Naive B cell (primary cell): ENCODE results near the gene PECR. TPM values are rescaled to one million over a fixed set of nuclear protein-coding genes. Genes with fewer than 3 reads are reported as not detected.
"Not testable (repeated sequence)": the region's sequence is repeated elsewhere in the genome, so short reads cannot be mapped to it uniquely, and the experiment has no call there.

ENCODE experiments used
- ATAC-seq, 2 donors: fragments of 150-1000 bp; cut with Tn5 transposase; 2 replicates each; pipeline ENCODE4 v1.10.0; 2021; ENCODE audit warnings: low read depth in 2 of 2, mild to moderate bottlenecking in 2 of 2, moderate library complexity in 2 of 2
- DNase-seq: peaks from one replicate; pipeline ENCODE4 v3.0.0; 2022
- H3K27ac Mint-ChIP-seq, 6 donors: one replicate each; pipeline ENCODE4 v1.8.0; 2020 to 2022; ENCODE audit warnings: mild to moderate bottlenecking in 6 of 6, mixed read lengths in 6 of 6, moderate library complexity in 5 of 6, inconsistent platforms in 2 of 6
- H3K27me3 Mint-ChIP-seq, 3 donors: one replicate each; pipeline ENCODE4 v1.8.0; 2021 to 2022; ENCODE audit warnings: mixed read lengths in 3 of 3, mild to moderate bottlenecking in 1 of 3
- H3K36me3 Mint-ChIP-seq, 2 donors: one replicate each; pipeline ENCODE4 v1.8.0; 2020 to 2022; ENCODE audit warnings: mixed read lengths in 2 of 2, inconsistent platforms in 1 of 2, mild to moderate bottlenecking in 1 of 2
- H3K4me1 Mint-ChIP-seq, 3 donors: one replicate each; pipeline ENCODE4 v1.8.0; 2020 to 2022; ENCODE audit warnings: mixed read lengths in 3 of 3, inconsistent platforms in 1 of 3, mild to moderate bottlenecking in 1 of 3, moderate library complexity in 1 of 3
- H3K4me3 Mint-ChIP-seq, 8 donors: one replicate each; pipeline ENCODE4 v1.8.0; 2020 to 2022; ENCODE audit warnings: mild to moderate bottlenecking in 8 of 8, mixed read lengths in 8 of 8, moderate library complexity in 8 of 8, inconsistent platforms in 2 of 8
- H3K9me3 Mint-ChIP-seq, 7 donors: one replicate each; pipeline ENCODE4 v1.8.0; 2020 to 2022; ENCODE audit warnings: mixed read lengths in 7 of 7, mild to moderate bottlenecking in 5 of 7, inconsistent platforms in 2 of 7, moderate library complexity in 1 of 7
- polyA plus RNA-seq, 6 donors: library from polyadenylated mRNA; unstranded; fragments of 300-500 nt; fragmentation: Illumina TruSeq; gene quantifications; one replicate each; pipeline ENCODE4 v1.2.3, GENCODE V29; 2021; ENCODE audit warnings: low read depth in 6 of 6

Gene PECR
- polyA plus RNA-seq, 6 donors from 2014 or later = 20.7 to 37.3 (median 24.8) TPM

DNA sequence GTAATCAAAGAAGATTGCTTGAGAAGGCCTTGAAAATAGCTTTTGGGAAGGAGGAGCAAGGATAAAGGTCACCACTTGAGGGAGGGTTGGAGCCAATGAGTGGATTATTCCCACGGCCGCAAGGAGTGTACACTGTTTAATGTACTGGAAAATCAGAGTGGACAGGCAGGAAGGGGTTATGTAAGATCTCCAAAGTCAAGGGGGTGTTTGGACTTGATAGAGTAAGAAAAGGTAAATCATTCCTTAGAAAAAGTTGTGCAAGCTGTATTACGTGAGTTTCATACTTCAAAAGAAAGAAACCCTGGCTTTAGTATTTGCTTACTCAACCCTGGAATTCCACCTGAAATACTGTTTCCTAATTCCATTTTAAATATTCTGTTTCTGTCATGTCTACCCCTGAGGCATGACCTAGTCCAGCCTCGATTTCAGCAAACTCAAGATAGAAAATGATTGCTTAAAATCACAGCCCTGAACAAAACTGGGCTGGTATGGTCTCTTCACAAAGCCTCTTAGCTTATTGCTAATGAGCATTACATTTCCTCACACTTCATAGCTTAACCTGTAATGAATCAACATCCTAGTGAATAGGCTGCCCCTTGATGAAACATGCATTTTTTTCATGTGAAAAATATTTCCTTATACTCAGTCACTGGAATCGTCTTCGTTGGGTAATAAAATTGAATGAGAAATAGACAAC lies 69.3 kb downstream of the PECR start:
- no peaks in the 10 kb centered on the region for H3K27me3 Mint-ChIP-seq
- H3K4me1 Mint-ChIP-seq = peaks cover 31 to 37% (median 34%) of the 10 kb centered on the region in 3 donors
- no peaks in the 10 kb centered on the region for H3K36me3 Mint-ChIP-seq
- DNase-seq (no peak), ATAC-seq (no peak)
- H3K27ac Mint-ChIP-seq = peak overlapping the region in 5 of 6 donors; percentile 28 to 96 (median 80)
- no peaks in the 10 kb centered on the region for H3K9me3 Mint-ChIP-seq
- H3K4me3 Mint-ChIP-seq = peak overlapping the region; percentile 78 to 97 (median 91)

- not testable (repeated sequence) for H3K9me3 Mint-ChIP-seq, H3K36me3 Mint-ChIP-seq, H3K4me3 Mint-ChIP-seq, H3K27ac Mint-ChIP-seq, DNase-seq, H3K27me3 Mint-ChIP-seq, ATAC-seq
- peaks cover 33 to 45% (median 36%) of the 10 kb centered on the region in 3 donors for H3K4me1 Mint-ChIP-seq
Measured at GRCh38 chr2:216009215-216009614, 72.4 kb downstream of the PECR start.

DNA sequence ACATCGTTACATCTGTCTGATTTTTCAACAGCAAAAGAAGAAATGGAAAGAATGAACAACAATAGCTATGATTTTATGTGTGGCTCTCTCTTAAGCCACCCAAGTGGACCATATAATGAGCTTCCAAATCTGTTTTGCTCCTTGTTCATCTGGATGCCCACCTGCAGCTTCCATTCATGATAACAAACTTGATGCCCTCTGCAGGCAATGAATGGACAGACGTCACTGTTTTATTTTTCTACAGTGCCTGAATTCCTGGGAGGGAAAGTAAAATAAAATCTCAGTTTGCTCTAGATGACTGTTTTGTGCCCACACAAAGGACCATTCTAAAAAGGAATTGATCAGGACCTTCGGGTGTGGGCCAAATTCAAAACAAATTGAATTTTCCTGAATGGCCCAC lies 73.2 kb downstream of the PECR start:
- peaks cover 38 to 48% (median 38%) of the 10 kb centered on the region in 3 donors for H3K4me1 Mint-ChIP-seq
- H3K27me3 Mint-ChIP-seq = no peaks in the 10 kb centered on the region
- H3K27ac Mint-ChIP-seq = no peak overlapping the region
- DNase-seq (no peak), ATAC-seq (no peak)
- no peaks in the 10 kb centered on the region for H3K9me3 Mint-ChIP-seq
- no peaks in the 10 kb centered on the region for H3K36me3 Mint-ChIP-seq
- H3K4me3 Mint-ChIP-seq = no peak overlapping the region

DNA sequence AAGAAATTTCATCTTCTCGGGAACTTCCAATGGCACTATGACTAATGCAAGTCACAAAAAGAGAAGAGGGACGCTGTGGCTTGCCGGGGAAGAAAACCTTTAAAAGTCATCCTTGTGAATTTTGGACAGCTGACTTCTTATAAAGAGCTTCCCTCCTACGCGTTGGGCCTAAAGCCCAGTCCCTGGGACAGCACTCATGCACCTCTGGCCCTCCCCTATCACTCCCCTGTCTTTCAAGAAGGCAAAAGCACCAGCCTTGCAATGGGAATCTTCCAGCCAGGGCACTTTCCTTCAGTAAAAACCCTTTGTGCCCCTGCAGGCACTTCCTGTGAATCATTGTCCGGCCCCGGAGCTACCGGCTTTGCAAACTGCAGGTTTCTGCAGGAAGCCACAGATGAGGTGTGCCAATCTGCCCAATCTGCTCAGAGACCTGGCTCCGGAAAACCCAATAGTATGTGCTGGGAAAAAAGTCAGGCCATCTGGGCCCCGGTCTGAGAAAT lies 75.4 kb downstream of the PECR start:
- Mint-ChIP-seq H3K36me3 (no peaks in the 10 kb centered on the region), H3K9me3 (no peaks in the 10 kb centered on the region), H3K27ac (peak overlapping the region; percentile 13 to 76 (median 68)), H3K4me1 (peaks cover 33 to 54% (median 35%) of the 10 kb centered on the region in 3 donors), H3K4me3 (peak overlapping the region; percentile 10 to 80 (median 54)), H3K27me3 (no peaks in the 10 kb centered on the region)
- no peak for ATAC-seq
- DNase-seq = no peak

DNA sequence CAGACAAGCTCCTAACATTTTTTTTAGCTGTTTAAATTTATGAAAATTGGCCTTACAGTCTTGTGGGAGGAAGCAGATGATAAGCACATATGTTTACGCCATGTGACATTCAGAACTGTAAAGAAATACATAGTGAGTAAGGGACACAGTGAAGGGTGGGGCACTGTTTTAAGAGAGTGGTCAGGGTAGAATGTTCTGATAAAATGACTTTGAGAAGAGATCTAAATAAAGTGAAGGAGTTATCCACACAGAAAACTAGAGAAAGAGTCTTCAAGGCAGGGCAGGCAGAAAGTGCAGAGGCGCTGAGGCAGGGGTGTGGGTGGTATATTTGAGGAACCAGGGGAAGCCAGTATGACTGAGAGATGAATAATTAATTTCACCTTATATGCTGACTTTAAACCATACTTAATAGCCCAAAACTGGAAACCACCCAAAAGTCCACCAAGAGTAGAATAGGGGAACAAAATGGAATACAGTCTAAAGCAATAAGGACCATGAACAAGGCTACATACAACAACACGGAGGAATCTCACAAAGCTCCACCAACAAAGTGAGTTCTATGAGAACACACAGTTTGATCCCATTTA lies 76.8 kb downstream of the PECR start:
- no peaks in the 10 kb centered on the region for H3K36me3 Mint-ChIP-seq
- DNase-seq (peak; percentile 50), ATAC-seq (peak; percentile 91 to 93)
- H3K4me3 Mint-ChIP-seq = peak overlapping the region; percentile 16 to 74 (median 50)
- no peaks in the 10 kb centered on the region for H3K9me3 Mint-ChIP-seq
- H3K4me1 Mint-ChIP-seq = peaks cover 33 to 54% (median 35%) of the 10 kb centered on the region in 3 donors
- no peaks in the 10 kb centered on the region for H3K27me3 Mint-ChIP-seq
- peak overlapping the region; percentile 74 to 95 (median 82) for H3K27ac Mint-ChIP-seq

GRCh38 chr2:216003876-216004696 lies 77.5 kb downstream of the PECR start:
- no peak for DNase-seq
- peak overlapping the region in 2 of 8 donors; percentile 16 to 17 for H3K4me3 Mint-ChIP-seq
- no peaks in the 10 kb centered on the region for H3K9me3 Mint-ChIP-seq
- H3K4me1 Mint-ChIP-seq = peaks cover 33 to 54% (median 35%) of the 10 kb centered on the region in 3 donors
- ATAC-seq = no peak
- H3K36me3 Mint-ChIP-seq = no peaks in the 10 kb centered on the region
- H3K27me3 Mint-ChIP-seq = no peaks in the 10 kb centered on the region
- H3K27ac Mint-ChIP-seq = peak overlapping the region; percentile 58 to 95 (median 80)

DNA sequence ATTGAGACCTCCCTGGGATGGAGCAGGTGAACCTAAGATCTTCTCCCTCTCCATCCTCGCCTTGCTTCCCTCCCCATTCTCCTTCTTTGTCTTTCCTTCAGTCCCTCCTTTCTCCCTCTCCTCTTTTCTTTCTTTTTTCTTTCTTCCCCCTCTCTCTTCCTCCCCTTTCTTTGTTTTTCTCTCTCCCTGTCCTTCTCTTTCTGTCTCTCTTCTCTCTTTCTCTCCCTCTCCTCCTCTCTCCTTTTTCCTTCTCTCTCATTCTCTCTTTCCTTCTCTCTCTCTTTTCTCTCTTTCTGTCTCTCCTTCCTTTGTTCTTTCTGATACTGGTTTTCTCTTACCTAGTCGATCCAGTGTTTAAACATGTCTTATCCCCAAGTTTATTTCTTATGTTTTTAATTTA lies 78.9 kb downstream of the PECR start:
- peaks cover 33 to 54% (median 35%) of the 10 kb centered on the region in 3 donors for H3K4me1 Mint-ChIP-seq
- DNase-seq = no peak
- peaks cover 0 to 2% of the 10 kb centered on the region in 2 donors for H3K36me3 Mint-ChIP-seq
- peak overlapping the region in 1 of 8 donors; percentile 57 for H3K4me3 Mint-ChIP-seq
- no peak for ATAC-seq
- no peaks in the 10 kb centered on the region for H3K9me3 Mint-ChIP-seq
- H3K27ac Mint-ChIP-seq = peak overlapping the region in 4 of 6 donors; percentile 76 to 88 (median 81)
- H3K27me3 Mint-ChIP-seq = no peaks in the 10 kb centered on the region

DNA sequence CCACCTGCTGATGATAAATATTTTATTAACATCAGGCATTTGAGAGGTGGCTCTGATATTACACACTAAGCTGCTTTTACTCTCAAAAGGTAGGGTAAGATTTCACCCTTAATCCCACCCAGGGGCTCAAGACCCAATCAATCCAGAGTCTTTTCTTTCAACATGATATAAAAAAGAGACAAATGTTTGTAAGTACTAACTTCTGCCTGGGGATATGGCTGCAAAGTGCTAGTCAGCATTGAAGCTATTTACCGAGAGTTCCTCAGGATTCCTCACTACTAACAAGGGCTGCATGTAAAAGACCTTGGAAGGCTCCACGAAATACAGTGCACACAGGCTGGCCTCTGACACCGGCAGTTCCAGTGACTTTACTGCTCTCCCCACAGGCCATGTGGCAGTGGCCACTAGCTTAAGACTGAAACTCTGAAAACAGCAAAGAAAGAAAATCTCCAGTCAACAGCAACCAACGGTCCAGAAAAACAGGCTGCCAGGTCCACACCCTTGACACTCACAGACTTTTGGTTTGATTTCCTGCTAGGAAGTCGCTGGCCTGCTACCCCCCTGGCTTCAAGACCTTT lies 79.4 kb downstream of the PECR start:
- Mint-ChIP-seq H3K27me3 (no peaks in the 10 kb centered on the region), H3K4me1 (peaks cover 33 to 54% (median 35%) of the 10 kb centered on the region in 3 donors), H3K27ac (peak overlapping the region in 5 of 6 donors; percentile 49 to 88 (median 76)), H3K36me3 (peaks cover 0 to 7% of the 10 kb centered on the region in 2 donors), H3K4me3 (peak overlapping the region in 1 of 8 donors; percentile 57), H3K9me3 (no peaks in the 10 kb centered on the region)
- ATAC-seq (no peak), DNase-seq (no peak)

DNA sequence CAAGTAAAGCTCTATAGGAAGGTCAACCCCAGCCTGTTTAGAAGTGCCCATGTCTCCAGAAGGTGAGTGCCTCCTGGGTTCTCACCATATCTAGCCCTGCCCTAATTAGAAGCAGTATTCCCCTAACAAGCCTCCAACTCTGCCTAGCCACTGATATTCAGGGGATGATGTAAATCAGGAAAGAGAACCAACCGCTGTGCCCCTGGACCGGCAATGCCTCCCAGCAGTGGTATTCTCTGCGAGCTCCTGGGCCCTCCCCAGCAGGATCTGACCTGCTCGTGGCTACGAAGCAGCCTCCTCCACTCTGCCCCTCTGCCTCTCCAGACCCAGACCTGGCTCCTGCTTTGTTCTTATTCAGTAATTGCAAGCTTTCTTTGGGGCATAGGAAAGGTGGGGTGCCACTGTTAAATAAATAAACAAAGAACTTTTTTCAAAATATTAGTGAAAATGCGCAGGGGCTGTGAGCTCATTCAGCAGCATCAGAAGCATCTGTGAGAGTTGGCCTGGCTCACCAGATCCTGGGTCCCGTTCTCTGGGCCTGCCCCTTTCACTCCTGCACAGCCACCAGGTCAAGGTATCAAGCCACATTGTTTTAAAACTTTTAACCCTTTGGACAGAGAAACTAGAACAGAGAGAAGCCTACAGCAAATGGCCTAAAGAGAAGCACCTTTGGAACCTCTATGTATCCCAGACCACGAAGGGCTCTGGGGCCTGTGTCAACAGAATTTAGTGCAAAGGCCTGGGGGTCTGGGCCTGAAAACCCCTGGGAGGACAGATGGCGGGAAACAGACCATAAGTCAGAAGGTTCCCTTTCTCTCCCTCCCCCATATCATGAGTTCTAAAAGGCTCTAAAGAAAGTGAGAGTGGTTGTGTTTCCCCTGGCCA lies 80.2 kb downstream of the PECR start:
- Mint-ChIP-seq H3K27ac (no peak overlapping the region), H3K36me3 (peaks cover 0 to 7% of the 10 kb centered on the region in 2 donors), H3K9me3 (no peaks in the 10 kb centered on the region), H3K4me3 (no peak overlapping the region), H3K4me1 (peaks cover 30 to 47% (median 31%) of the 10 kb centered on the region in 3 donors), H3K27me3 (no peaks in the 10 kb centered on the region)
- DNase-seq (no peak), ATAC-seq (no peak)

GRCh38 chr2:215998636-215999035 lies 83.0 kb downstream of the PECR start:
- no peak overlapping the region for H3K4me3 Mint-ChIP-seq
- peaks cover 10 to 22% (median 13%) of the 10 kb centered on the region in 3 donors for H3K4me1 Mint-ChIP-seq
- no peak overlapping the region for H3K27ac Mint-ChIP-seq
- no peaks in the 10 kb centered on the region for H3K9me3 Mint-ChIP-seq
- ATAC-seq = no peak
- no peaks in the 10 kb centered on the region for H3K27me3 Mint-ChIP-seq
- H3K36me3 Mint-ChIP-seq = peaks cover 5 to 19% of the 10 kb centered on the region in 2 donors
- no peak for DNase-seq

- H3K4me1 Mint-ChIP-seq = peaks cover 0 to 8% (median 1%) of the 10 kb centered on the region in 3 donors
- H3K9me3 Mint-ChIP-seq = peaks cover 0 to 2% (median 0%) of the 10 kb centered on the region in 7 donors
- peaks cover 12 to 19% of the 10 kb centered on the region in 2 donors for H3K36me3 Mint-ChIP-seq
- H3K27me3 Mint-ChIP-seq = no peaks in the 10 kb centered on the region
- no peak overlapping the region for H3K4me3 Mint-ChIP-seq
- DNase-seq = no peak
- no peak for ATAC-seq
- no peak overlapping the region for H3K27ac Mint-ChIP-seq
Measured at GRCh38 chr2:215997219-215997618, 84.4 kb downstream of the PECR start.

- H3K4me1 Mint-ChIP-seq = peaks cover 0 to 3% (median 0%) of the 10 kb centered on the region in 3 donors
- DNase-seq = no peak
- peaks cover 4 to 24% (median 19%) of the 10 kb centered on the region in 7 donors for H3K9me3 Mint-ChIP-seq
- ATAC-seq = no peak
- H3K4me3 Mint-ChIP-seq = no peak overlapping the region
- peaks cover 35 to 38% of the 10 kb centered on the region in 2 donors for H3K36me3 Mint-ChIP-seq
- H3K27ac Mint-ChIP-seq = no peak overlapping the region
- H3K27me3 Mint-ChIP-seq = no peaks in the 10 kb centered on the region
Measured at GRCh38 chr2:215994911-215995310, 86.7 kb downstream of the PECR start.
